Hepatocyte (in vitro differentiated cells): ENCODE measurements around the gene IFT122.
"Not testable (repeated sequence)": the region's sequence is repeated elsewhere in the genome, so short reads cannot be mapped to it uniquely, and the experiment has no call there.

Source experiments
- EZH2phosphoT487 ChIP-seq: fragments of 200-600 bp; sonication (generic); IDR thresholded peaks from one replicate; pipeline ENCODE4 v1.6.1; 2018; ENCODE audit warnings: antibody characterized with exemption, mild to moderate bottlenecking, low read depth, moderate library complexity; ENCODE audit not compliant: unreplicated experiment, severe bottlenecking
- TF ChIP-seq, protein P1 (sequence below): fragments of 200-600 bp; sonication (generic); IDR thresholded peaks from 2 replicates; pipeline ENCODE4 v1.5.1; 2016; ENCODE audit warnings: antibody characterized with exemption, mild to moderate bottlenecking; ENCODE audit not compliant: poor library complexity

DNA sequence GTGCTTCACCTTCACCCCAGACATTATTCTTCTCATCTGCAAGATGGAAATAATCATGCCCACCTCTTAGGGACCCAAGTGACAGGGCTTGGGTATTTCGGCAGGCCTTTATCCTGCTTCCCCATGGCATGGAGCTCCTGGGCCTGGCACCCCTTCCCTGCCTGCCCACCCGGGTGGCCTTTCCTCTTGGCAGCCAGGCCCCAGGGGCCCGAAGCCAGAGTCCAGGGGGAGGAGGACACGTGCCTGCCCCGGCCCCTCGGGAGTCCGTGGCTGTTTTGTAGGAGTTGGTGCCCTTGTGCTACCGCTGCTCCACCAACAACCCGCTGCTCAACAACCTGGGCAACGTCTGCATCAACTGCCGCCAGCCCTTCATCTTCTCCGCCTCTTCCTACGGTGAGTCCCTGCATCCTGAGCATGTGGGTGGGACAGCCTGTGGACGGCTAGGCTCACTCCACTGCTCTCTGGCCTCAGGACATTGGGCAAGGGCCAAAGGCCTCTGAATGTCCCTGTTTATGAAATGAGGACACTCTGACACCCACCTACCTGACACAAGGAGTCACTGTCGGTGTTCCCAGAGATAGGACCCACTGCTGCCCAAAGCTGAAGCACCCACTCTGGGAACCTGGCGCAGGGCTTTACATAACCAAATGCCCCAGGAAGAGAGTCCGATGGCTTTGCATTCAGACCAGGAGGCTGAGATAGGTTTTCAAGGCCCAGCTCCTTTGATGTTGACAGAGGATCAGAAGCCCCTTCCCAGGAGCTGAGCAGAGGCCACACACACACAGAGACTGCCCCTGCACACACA is 46.1 kb upstream of the IFT122 start:
- TF ChIP-seq, protein P1, sequence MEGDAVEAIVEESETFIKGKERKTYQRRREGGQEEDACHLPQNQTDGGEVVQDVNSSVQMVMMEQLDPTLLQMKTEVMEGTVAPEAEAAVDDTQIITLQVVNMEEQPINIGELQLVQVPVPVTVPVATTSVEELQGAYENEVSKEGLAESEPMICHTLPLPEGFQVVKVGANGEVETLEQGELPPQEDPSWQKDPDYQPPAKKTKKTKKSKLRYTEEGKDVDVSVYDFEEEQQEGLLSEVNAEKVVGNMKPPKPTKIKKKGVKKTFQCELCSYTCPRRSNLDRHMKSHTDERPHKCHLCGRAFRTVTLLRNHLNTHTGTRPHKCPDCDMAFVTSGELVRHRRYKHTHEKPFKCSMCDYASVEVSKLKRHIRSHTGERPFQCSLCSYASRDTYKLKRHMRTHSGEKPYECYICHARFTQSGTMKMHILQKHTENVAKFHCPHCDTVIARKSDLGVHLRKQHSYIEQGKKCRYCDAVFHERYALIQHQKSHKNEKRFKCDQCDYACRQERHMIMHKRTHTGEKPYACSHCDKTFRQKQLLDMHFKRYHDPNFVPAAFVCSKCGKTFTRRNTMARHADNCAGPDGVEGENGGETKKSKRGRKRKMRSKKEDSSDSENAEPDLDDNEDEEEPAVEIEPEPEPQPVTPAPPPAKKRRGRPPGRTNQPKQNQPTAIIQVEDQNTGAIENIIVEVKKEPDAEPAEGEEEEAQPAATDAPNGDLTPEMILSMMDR: not testable (repeated sequence)
- TF ChIP-seq EZH2phosphoT487: not testable (repeated sequence)
